ENCODE measurements around the gene FOXP4.

FOXP4 gene

GRCh38 chr6:41589636-41590622, 43.7 kb downstream of the FOXP4 start:
- no peak overlapping the region for H3K4me3 ChIP-seq
- H3K27ac ChIP-seq, result no peak overlapping the region
- H3K9ac ChIP-seq, result no peak overlapping the region
- H3K9me3 ChIP-seq (replicated peaks in 1 of 11), result no peaks in the 10 kb centered on the region
- H3K27me3 ChIP-seq, result no peaks in the 10 kb centered on the region
- H3K4me1 ChIP-seq, result peaks cover 0 to 24% (median 20%) of the 10 kb centered on the region in 10 experiments; a peak in 15 of 20 replicates
- TF ChIP-seq Cebpa-rat (IDR thresholded peaks at IDR 0.05), result no peak
- peaks cover 9 to 83% (median 25%) of the 10 kb centered on the region in 11 experiments; a peak in 16 of 22 replicates for H4K20me1 ChIP-seq
- H3K4me2 ChIP-seq, result no peak overlapping the region
- peaks cover 24 to 92% (median 62%) of the 10 kb centered on the region in 11 experiments for H3K36me3 ChIP-seq

- Histone ChIP-seq H4K20me1 (peaks cover 0 to 75% (median 17%) of the 10 kb centered on the region in 11 experiments; a peak in 14 of 22 replicates), H3K27me3 (no peaks in the 10 kb centered on the region), H3K9ac (no peak overlapping the region), H3K4me3 (no peak overlapping the region), H3K4me2 (no peak overlapping the region), H3K9me3 (replicated peaks in 1 of 11) (no peaks in the 10 kb centered on the region), H3K36me3 (peaks cover 25 to 93% (median 66%) of the 10 kb centered on the region in 11 experiments), H3K27ac (no peak overlapping the region), H3K4me1 (peaks cover 0 to 13% (median 8%) of the 10 kb centered on the region in 10 experiments; a peak in 13 of 20 replicates)
- TF ChIP-seq Cebpa-rat (IDR thresholded peaks at IDR 0.05), result no peak
Measured at GRCh38 chr6:41591122-41591521, 44.9 kb downstream of the FOXP4 start.

GRCh38 chr6:41591859-41592502, 45.8 kb downstream of the FOXP4 start:
- no peak overlapping the region for H3K4me2 ChIP-seq
- H4K20me1 ChIP-seq, result peaks cover 0 to 75% (median 10%) of the 10 kb centered on the region in 11 experiments; a peak in 12 of 22 replicates
- no peak overlapping the region for H3K27ac ChIP-seq
- TF ChIP-seq Cebpa-rat (IDR thresholded peaks at IDR 0.05), result no peak
- no peaks in the 10 kb centered on the region for H3K9me3 ChIP-seq (replicated peaks in 1 of 11)
- H3K4me3 ChIP-seq, result no peak overlapping the region
- peaks cover 0 to 4% (median 0%) of the 10 kb centered on the region in 10 experiments; a peak in 6 of 20 replicates for H3K4me1 ChIP-seq
- no peaks in the 10 kb centered on the region for H3K27me3 ChIP-seq
- no peak overlapping the region for H3K9ac ChIP-seq
- H3K36me3 ChIP-seq, result peaks cover 27 to 97% (median 70%) of the 10 kb centered on the region in 11 experiments

GRCh38 chr6:41593406-41593805, 47.2 kb downstream of the FOXP4 start:
- peak overlapping the region in 1 of 11 experiments; percentile 9; a peak in 1 of 22 replicates for H3K9ac ChIP-seq
- H3K4me1 ChIP-seq, result peaks cover 0 to 3% (median 2%) of the 10 kb centered on the region in 10 experiments; a peak in 12 of 20 replicates
- no peaks in the 10 kb centered on the region for H3K9me3 ChIP-seq (replicated peaks in 1 of 11)
- no peak overlapping the region for H3K27ac ChIP-seq
- no peak overlapping the region for H3K4me3 ChIP-seq
- H3K36me3 ChIP-seq, result peaks cover 25 to 92% (median 66%) of the 10 kb centered on the region in 11 experiments
- no peaks in the 10 kb centered on the region for H3K27me3 ChIP-seq
- H4K20me1 ChIP-seq, result peaks cover 0 to 66% (median 10%) of the 10 kb centered on the region in 11 experiments; a peak in 10 of 22 replicates
- no peak for TF ChIP-seq Cebpa-rat (IDR thresholded peaks at IDR 0.05)
- no peak overlapping the region for H3K4me2 ChIP-seq

- H3K36me3 ChIP-seq, result peaks cover 21 to 92% (median 62%) of the 10 kb centered on the region in 11 experiments
- H3K9ac ChIP-seq, result no peak overlapping the region
- no peak overlapping the region for H3K4me2 ChIP-seq
- peaks cover 0 to 68% (median 10%) of the 10 kb centered on the region in 11 experiments; a peak in 10 of 22 replicates for H4K20me1 ChIP-seq
- no peak for TF ChIP-seq Cebpa-rat (IDR thresholded peaks at IDR 0.05)
- H3K27ac ChIP-seq, result no peak overlapping the region
- H3K27me3 ChIP-seq, result no peaks in the 10 kb centered on the region
- peaks cover 0 to 7% (median 6%) of the 10 kb centered on the region in 10 experiments; a peak in 19 of 20 replicates for H3K4me1 ChIP-seq
- H3K9me3 ChIP-seq (replicated peaks in 1 of 11), result no peaks in the 10 kb centered on the region
- H3K4me3 ChIP-seq, result no peak overlapping the region
Measured at GRCh38 chr6:41593839-41594238, 47.7 kb downstream of the FOXP4 start.

GRCh38 chr6:41594326-41594725, 48.1 kb downstream of the FOXP4 start:
- Histone ChIP-seq H3K9me3 (replicated peaks in 1 of 11) (no peaks in the 10 kb centered on the region), H3K36me3 (peaks cover 17 to 90% (median 59%) of the 10 kb centered on the region in 11 experiments), H3K27ac (no peak overlapping the region), H3K4me3 (no peak overlapping the region), H4K20me1 (peaks cover 0 to 68% (median 9%) of the 10 kb centered on the region in 11 experiments; a peak in 9 of 22 replicates), H3K9ac (0 out of 22 replicates have a peak overlapping the region, but pooled peaks of 1 of the 11 experiments have one; percentile 23), H3K27me3 (no peaks in the 10 kb centered on the region), H3K4me1 (peaks cover 4 to 12% (median 11%) of the 10 kb centered on the region in 10 experiments; a peak in 19 of 20 replicates), H3K4me2 (no peak overlapping the region)
- TF ChIP-seq Cebpa-rat (IDR thresholded peaks at IDR 0.05), result no peak

- Histone ChIP-seq H3K36me3 (peaks cover 15 to 86% (median 56%) of the 10 kb centered on the region in 11 experiments), H4K20me1 (peaks cover 0 to 67% (median 9%) of the 10 kb centered on the region in 11 experiments; a peak in 9 of 22 replicates), H3K4me1 (peaks cover 8 to 16% (median 16%) of the 10 kb centered on the region in 10 experiments; a peak in 19 of 20 replicates), H3K4me3 (no peak overlapping the region), H3K4me2 (no peak overlapping the region), H3K9me3 (replicated peaks in 1 of 11) (no peaks in the 10 kb centered on the region), H3K27ac (no peak overlapping the region), H3K27me3 (no peaks in the 10 kb centered on the region), H3K9ac (no peak overlapping the region)
- TF ChIP-seq Cebpa-rat (IDR thresholded peaks at IDR 0.05), result no peak
Measured at GRCh38 chr6:41594766-41595165, 48.6 kb downstream of the FOXP4 start.

- TF ChIP-seq Cebpa-rat (IDR thresholded peaks at IDR 0.05), result no peak
- Histone ChIP-seq H3K4me2 (no peak overlapping the region), H3K4me3 (no peak overlapping the region), H3K4me1 (peaks cover 8 to 20% (median 20%) of the 10 kb centered on the region in 10 experiments; a peak in 19 of 20 replicates), H3K27me3 (no peaks in the 10 kb centered on the region), H3K36me3 (peaks cover 15 to 82% (median 52%) of the 10 kb centered on the region in 11 experiments), H3K9me3 (replicated peaks in 1 of 11) (no peaks in the 10 kb centered on the region), H3K9ac (no peak overlapping the region), H3K27ac (no peak overlapping the region), H4K20me1 (peaks cover 0 to 66% (median 7%) of the 10 kb centered on the region in 11 experiments; a peak in 9 of 22 replicates)
Measured at GRCh38 chr6:41595166-41595565, 49.0 kb downstream of the FOXP4 start.

All from BLaER1 treated with 17β-estradiol and CSF1 and Interleukin-3, amounts not matched to agents 10 nM and 100 nM (cell line).